Measurements from ENCODE around the gene DBP.

DBP gene

GRCh38 chr19:48629599-48630295, 7.4 kb downstream of the DBP start:
- in situ Hi-C loops (cut with MboI; ENCODE audit: low sequenced_read_pairs), result loop anchor here (25.0 kb wide), 1 partner anchor 333 kb away; the partner anchor contains the start of genes BAX and FTL

- in situ Hi-C loops (cut with MboI; ENCODE audit: low sequenced_read_pairs), result loop anchor here (25.0 kb wide), 1 partner anchor 333 kb away; the partner anchor contains the start of genes BAX and FTL
These were observed 7.9 kb downstream of the DBP start for GRCh38 chr19:48629297-48629598.

DNA sequence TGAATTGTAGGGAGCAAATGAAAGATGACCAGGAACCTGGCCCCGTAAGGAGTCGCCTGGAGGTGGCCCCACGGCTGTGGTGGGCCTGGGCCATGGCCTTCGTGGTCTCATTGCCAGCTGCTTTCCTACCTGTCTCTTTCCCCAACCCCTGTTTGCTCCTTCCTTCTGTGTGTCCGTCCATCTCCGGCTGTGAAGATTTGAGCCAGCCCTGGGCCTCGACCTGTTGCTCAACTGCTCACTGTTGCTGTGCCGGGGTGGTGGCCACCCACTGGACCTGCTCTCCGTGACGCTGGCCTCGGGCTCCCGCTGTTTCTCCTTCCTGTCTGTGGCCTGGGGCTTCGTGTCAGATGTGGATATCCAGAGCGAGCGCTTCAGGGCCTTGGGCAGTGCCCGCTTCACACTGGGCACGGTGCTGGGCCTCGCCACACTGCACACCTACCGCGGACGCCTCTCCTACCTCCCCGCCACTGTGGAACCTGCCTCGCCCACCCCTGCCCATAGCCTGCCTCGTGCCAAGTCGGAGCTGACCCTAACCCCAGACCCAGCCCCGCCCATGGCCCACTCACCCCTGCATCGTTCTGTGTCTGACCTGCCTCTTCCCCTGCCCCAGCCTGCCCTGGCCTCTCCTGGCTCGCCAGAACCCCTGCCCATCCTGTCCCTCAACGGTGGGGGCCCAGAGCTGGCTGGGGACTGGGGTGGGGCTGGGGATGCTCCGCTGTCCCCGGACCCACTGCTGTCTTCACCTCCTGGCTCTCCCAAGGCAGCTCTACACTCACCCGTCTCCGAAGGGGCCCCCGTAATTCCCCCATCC, 8.5 kb downstream of the DBP start:
- in situ Hi-C loops (cut with MboI; ENCODE audit: low sequenced_read_pairs), result loop anchor here (25.0 kb wide), 1 partner anchor 334 kb away; the partner anchor contains the start of genes BAX and FTL

DNA sequence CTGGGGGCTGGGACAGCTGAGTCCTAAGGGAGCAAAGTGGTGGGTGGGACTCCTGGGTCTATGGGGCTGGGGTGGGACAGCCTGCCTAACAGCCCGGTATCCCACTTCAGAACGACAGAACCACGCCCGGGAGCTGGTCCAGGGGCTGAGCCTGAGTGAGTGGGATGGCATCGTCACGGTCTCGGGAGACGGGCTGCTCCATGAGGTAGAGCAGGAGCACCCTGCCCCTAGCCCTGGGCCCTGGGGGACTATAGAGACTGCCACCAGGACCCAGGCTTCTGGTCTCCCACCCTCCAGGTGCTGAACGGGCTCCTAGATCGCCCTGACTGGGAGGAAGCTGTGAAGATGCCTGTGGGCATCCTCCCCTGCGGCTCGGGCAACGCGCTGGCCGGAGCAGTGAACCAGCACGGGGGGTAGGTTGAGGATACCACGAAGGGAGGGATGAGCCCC, 9.3 kb downstream of the DBP start:
- in situ Hi-C loops (cut with MboI; ENCODE audit: low sequenced_read_pairs), result loop anchor here (25.0 kb wide), 1 partner anchor 334 kb away; the partner anchor contains the start of genes BAX and FTL

- in situ Hi-C loops (cut with MboI; ENCODE audit: low sequenced_read_pairs), result loop anchor here (25.0 kb wide), 1 partner anchor 335 kb away; the partner anchor contains the start of genes BAX and FTL
These were observed 9.8 kb downstream of the DBP start for GRCh38 chr19:48627201-48627864.

GRCh38 chr19:48625891-48626327, 11.3 kb downstream of the DBP start:
- in situ Hi-C loops (cut with MboI; ENCODE audit: low sequenced_read_pairs), result loop anchor here (25.0 kb wide), 1 partner anchor 336 kb away; the partner anchor contains the start of genes BAX and FTL

- in situ Hi-C loops (cut with MboI; ENCODE audit: low sequenced_read_pairs), result loop anchor here (25.0 kb wide), 1 partner anchor 337 kb away; the partner anchor contains the start of genes BAX and FTL
These were observed 12.1 kb downstream of the DBP start for GRCh38 chr19:48624791-48625723.

GRCh38 chr19:48624067-48624594, 13.0 kb downstream of the DBP start:
- in situ Hi-C loops (cut with MboI; ENCODE audit: low sequenced_read_pairs), result no loop called here

DNA sequence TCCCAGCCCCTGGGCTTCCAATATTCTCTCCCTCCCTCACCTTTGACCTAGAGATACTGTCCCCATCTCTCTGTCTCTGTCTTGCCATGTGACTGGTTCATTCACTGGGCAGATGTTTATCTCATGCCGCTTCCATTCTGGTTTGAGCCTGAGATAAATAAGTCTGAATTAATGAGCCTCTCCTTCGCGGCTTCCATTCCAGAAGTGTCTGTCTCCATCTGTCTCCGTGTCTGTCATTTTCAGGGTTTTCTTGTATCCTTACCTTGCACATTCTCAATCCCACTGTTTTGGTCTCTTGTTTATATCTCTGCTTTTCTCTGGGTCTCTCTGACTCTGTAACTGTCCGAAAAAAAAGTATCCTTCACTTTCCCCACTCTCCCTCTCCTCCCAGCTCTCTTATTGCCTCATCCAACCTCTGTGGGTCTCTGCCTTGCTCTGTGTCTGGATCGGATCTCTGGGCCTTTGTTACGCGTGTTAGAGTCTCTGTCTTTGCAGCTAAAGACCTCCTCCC, 13.6 kb downstream of the DBP start:
- in situ Hi-C loops (cut with MboI; ENCODE audit: low sequenced_read_pairs), result no loop called here

GRCh38 chr19:48619692-48620585, 17.2 kb downstream of the DBP start:
- in situ Hi-C loops (cut with MboI; ENCODE audit: low sequenced_read_pairs), result no loop called here

GRCh38 chr19:48618916-48619691, 18.1 kb downstream of the DBP start, which contains the start of the genes RPL18 and SPHK2:
Gene RPL18 (minus strand): TSS chr19:48619178. CDS start chr19:48619143, 35 bp downstream.
Gene SPHK2 (plus strand): TSS chr19:48619506. CDS start chr19:48620515, 1,009 bp downstream.
- in situ Hi-C loops (cut with MboI; ENCODE audit: low sequenced_read_pairs), result no loop called here

DNA sequence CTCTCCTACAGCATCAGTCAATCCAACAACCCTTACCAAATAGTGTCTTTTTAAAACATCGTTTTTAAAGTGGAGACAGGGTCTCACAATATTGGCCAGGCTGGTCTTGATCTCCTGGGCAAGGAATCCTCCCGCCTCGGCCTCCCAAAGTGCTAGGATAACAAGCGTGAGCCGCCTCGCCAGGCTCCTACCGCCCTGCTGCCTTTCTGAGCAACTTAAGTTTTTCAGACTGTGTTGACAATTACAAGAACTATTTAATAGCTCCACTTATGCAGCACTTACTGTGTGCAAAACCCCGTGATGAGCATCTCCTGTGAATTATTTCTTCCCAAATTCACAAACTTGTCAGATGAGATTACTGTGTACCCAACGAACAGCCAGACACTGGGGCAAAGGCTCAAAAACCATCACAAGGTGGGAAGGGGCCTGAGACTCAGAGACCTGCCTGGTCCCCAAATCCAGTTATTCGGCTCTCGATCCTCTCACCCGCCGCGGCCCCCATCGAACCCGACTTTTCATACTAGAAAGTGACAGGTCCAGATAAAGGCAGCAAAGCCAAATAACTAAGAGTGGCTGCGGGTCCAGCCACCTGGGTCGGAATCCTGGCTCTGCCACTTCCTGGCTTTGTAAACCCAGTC, 18.8 kb downstream of the DBP start:
- in situ Hi-C loops (cut with MboI; ENCODE audit: low sequenced_read_pairs), result no loop called here

GRCh38 chr19:48617146-48617937, 19.8 kb downstream of the DBP start:
- in situ Hi-C loops (cut with MboI; ENCODE audit: low sequenced_read_pairs), result no loop called here

DNA sequence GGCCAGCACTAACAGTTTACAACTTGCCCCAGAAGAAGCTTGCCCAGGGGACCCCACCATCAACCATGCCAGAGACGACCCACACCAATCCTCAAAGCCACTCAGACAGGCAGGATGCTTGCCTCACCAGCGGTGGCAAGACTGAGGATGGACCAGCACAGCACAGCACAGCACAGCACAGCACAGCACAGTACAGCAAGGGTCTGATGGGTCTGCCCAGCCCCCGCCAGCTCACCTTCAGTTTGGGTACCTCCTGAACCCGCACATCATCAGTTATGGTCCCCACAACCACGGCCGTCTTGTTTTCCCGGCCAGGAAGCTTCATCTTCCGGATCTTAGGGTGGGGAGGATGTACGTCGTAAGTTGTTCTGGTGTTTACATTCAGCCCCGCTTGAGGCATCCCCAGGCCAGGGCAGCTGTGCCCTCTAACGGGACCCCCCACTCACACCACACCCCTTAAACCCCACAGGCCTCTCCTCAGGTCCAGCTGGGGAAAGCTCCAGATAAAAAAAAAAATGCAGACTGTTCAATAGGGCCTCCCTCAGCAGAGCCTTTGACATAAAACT, 20.6 kb downstream of the DBP start:
- in situ Hi-C loops (cut with MboI; ENCODE audit: low sequenced_read_pairs), result no loop called here

DNA sequence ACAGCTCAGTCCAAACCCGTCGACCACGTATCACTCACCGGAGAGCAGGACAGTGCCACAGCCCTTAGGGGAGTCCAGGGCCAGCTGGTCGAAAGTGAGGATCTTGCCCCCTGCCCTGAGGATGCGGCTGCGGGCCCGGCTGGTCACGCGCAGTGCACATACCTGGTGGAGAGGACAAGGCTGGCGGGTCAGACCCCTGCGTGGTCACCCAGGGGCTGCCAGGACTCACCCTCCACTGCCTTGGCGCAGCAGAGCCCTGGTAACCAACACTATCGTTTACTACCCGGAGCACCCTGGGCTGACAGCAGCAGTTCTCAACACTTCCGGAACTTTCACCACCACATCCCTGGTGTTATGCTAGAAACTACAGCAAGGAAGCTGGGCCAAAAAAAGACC, 21.1 kb downstream of the DBP start:
- in situ Hi-C loops (cut with MboI; ENCODE audit: low sequenced_read_pairs), result no loop called here

All from HL-60/S4 treated with retinoic acid at 250 ng/mL for 4 days and 3 days (cell line).